ENCODE measurements around the gene RSPO3.

The RSPO3 gene

GRCh38 chr6:127111526-127111925 is 6.9 kb upstream of the RSPO3 start:
- no peak for DNase-seq (ENCODE audit: low read depth)

GRCh38 chr6:127114214-127114760 is 4.2 kb upstream of the RSPO3 start:
- no peak for DNase-seq (ENCODE audit: low read depth)

GRCh38 chr6:127115084-127115655 is 3.3 kb upstream of the RSPO3 start:
- no peak for DNase-seq (ENCODE audit: low read depth)

- DNase-seq (ENCODE audit: low read depth), result no peak
Observed at GRCh38 chr6:127115746-127116145, 2.7 kb upstream of the RSPO3 start.

GRCh38 chr6:127117979-127118297 is 533 bp upstream of the RSPO3 start:
- no peak for DNase-seq (ENCODE audit: low read depth)

GRCh38 chr6:127119102-127120022 is 891 bp downstream of the RSPO3 start:
- no peak for DNase-seq (ENCODE audit: low read depth)

- DNase-seq (ENCODE audit: low read depth), result no peak
Observed at GRCh38 chr6:127120023-127120786, 1.7 kb downstream of the RSPO3 start.

- DNase-seq (ENCODE audit: low read depth), result no peak
Observed at GRCh38 chr6:127120787-127121636, 2.5 kb downstream of the RSPO3 start.

GRCh38 chr6:127121637-127121960 is 3.1 kb downstream of the RSPO3 start:
- no peak for DNase-seq (ENCODE audit: low read depth)

GRCh38 chr6:127124172-127124571 is 5.7 kb downstream of the RSPO3 start:
- no peak for DNase-seq (ENCODE audit: low read depth)

GRCh38 chr6:127124680-127125079 is 6.2 kb downstream of the RSPO3 start:
- DNase-seq (ENCODE audit: low read depth), result no peak

- no peak for DNase-seq (ENCODE audit: low read depth)
Observed at GRCh38 chr6:127128066-127128465, 9.6 kb downstream of the RSPO3 start.

GRCh38 chr6:127129251-127129650 is 10.8 kb downstream of the RSPO3 start:
- DNase-seq (ENCODE audit: low read depth), result no peak

GRCh38 chr6:127131275-127131674 is 12.8 kb downstream of the RSPO3 start:
- no peak for DNase-seq (ENCODE audit: low read depth)

GRCh38 chr6:127131772-127132376 is 13.4 kb downstream of the RSPO3 start:
- DNase-seq (ENCODE audit: low read depth), result no peak

GRCh38 chr6:127134136-127134535 is 15.7 kb downstream of the RSPO3 start:
- no peak for DNase-seq (ENCODE audit: low read depth)

- no peak for DNase-seq (ENCODE audit: low read depth)
Observed at GRCh38 chr6:127136786-127137185, 18.3 kb downstream of the RSPO3 start.

GRCh38 chr6:127146932-127147331 is 28.5 kb downstream of the RSPO3 start:
- no peak for DNase-seq (ENCODE audit: low read depth)

- DNase-seq (ENCODE audit: low read depth), result no peak
Observed at GRCh38 chr6:127147534-127147933, 29.1 kb downstream of the RSPO3 start.

- no peak for DNase-seq (ENCODE audit: low read depth)
Observed at GRCh38 chr6:127148511-127148910, 30.0 kb downstream of the RSPO3 start.

GRCh38 chr6:127154509-127154908 is 36.0 kb downstream of the RSPO3 start:
- DNase-seq (ENCODE audit: low read depth), result no peak

Measured in stimulated activated CD8-positive, alpha-beta memory T cell treated with anti-CD3 and anti-CD28 coated beads, Interleukin-12 subunit alpha, Interleukin-12 subunit beta, amount 100 ng/mL, for 4 hours (primary cell).